ENCODE measurements around the gene COTL1. TPM values are rescaled to one million over a fixed set of nuclear protein-coding genes. Genes with fewer than 3 reads are reported as not detected.

COTL1 gene
- total and polyA plus RNA-seq, 7 donors = 6.1 to 44.5 (median 9.8) TPM

DNA sequence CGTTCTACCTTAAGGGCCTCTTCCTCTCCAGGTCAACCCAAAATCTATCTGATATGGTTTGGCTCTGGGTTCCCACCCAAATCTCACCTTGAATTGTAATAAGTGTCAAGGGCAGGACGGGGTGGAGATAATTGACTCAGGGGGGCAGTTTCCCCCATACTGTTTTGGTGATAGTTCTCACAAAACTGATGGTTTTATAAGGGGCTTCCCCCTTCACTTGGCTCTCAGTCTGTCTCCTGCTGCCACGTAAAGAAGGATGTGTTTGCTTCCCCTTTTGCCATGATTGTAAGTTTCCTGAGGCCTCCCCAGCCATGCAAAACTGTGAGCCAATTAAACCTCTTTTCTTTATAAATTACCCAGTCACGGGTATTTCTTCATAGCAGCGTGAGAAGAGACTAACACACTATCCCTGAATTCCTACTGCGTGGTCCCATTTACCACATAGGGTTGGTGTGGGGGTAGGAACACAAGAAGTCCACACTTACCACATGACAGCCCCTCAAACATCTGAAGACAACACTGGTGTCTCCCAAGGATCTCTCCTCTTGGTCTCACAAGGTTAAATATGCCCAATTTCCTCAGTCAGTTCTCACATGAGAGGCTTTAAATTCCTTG lies 8.2 kb downstream of the COTL1 start:
- intact Hi-C loops (cut with DNase I) = no loop called here
- DNase-seq (no peak), ATAC-seq (no peak)
- TF ChIP-seq, protein P1, sequence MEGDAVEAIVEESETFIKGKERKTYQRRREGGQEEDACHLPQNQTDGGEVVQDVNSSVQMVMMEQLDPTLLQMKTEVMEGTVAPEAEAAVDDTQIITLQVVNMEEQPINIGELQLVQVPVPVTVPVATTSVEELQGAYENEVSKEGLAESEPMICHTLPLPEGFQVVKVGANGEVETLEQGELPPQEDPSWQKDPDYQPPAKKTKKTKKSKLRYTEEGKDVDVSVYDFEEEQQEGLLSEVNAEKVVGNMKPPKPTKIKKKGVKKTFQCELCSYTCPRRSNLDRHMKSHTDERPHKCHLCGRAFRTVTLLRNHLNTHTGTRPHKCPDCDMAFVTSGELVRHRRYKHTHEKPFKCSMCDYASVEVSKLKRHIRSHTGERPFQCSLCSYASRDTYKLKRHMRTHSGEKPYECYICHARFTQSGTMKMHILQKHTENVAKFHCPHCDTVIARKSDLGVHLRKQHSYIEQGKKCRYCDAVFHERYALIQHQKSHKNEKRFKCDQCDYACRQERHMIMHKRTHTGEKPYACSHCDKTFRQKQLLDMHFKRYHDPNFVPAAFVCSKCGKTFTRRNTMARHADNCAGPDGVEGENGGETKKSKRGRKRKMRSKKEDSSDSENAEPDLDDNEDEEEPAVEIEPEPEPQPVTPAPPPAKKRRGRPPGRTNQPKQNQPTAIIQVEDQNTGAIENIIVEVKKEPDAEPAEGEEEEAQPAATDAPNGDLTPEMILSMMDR (IDR thresholded peaks at IDR 0.05) = no peak
- H3K36me3 ChIP-seq (ENCODE audit: insufficient read depth in 1 of 2, low read depth in 1 of 2) = no peaks in the 10 kb centered on the region
- no peak overlapping the region for H3K4me3 ChIP-seq
- no peaks in the 10 kb centered on the region for H3K4me1 ChIP-seq
- H3K27me3 ChIP-seq (ENCODE audit: insufficient read depth in 3 of 3, low read length in 2 of 3) = peaks cover 0 to 33% (median 0%) of the 10 kb centered on the region in 3 donors
- H3K27ac ChIP-seq = no peak overlapping the region
- WGBS, 3 donors = 79 to 88% (median 80%) methylated on average over 6 of the region's 6 CpGs
- H3K9me3 ChIP-seq = no peaks in the 10 kb centered on the region

DNA sequence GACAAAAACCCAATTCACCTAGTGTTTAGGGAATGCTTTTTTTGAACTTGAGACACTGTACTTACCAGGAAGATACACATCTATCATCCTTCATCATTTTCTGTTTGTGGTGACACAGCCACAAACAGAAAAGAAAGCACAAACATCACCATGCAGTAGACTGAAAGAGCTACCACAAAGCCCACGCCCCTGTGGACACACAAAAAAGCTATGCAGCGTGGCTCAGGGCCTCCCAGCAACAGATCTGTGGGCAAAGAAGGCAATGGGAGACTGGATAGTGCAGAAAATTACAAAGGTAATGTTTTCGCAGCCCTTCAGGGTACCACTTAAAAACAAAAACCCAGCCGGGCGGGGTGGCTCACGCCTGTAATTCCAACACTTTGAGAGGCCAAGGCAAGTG lies 9.6 kb downstream of the COTL1 start:
- H3K27me3 ChIP-seq (ENCODE audit: insufficient read depth in 3 of 3, low read length in 2 of 3) = peaks cover 0 to 24% (median 0%) of the 10 kb centered on the region in 3 donors
- no peak overlapping the region for H3K4me3 ChIP-seq
- 90 to 94% (median 92%) methylated on average over 6 of the region's 6 CpGs for WGBS, 3 donors
- H3K36me3 ChIP-seq (ENCODE audit: insufficient read depth in 1 of 2, low read depth in 1 of 2) = no peaks in the 10 kb centered on the region
- DNase-seq (no peak), ATAC-seq (no peak)
- H3K4me1 ChIP-seq = no peaks in the 10 kb centered on the region
- TF ChIP-seq, protein P1 (IDR thresholded peaks at IDR 0.05) = no peak
- intact Hi-C loops (cut with DNase I) = no loop called here
- H3K9me3 ChIP-seq = no peaks in the 10 kb centered on the region
- H3K27ac ChIP-seq = no peak overlapping the region

DNA sequence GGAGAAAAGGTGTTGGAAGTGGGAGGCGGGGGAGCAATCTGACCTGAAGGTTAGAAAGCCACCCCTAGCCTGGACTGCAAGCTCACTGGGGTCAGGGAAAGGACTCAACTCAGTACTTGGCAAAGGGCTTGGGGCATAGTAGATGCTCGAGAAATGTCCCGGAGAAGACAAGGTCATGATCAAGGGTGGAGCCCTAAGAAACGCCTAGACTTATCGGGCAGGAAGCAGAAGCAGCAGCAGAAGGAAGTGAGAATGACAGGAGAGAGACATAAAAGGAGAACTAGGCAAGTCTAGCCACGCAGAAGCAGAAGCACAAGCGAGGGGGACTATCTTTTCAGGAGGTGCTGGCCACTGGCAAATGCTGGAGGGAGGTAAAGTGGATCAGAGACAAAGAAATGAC lies 10.2 kb downstream of the COTL1 start:
- intact Hi-C loops (cut with DNase I) = no loop called here
- DNase-seq (no peak), ATAC-seq (peak in 1 of 4 donors; percentile 35)
- WGBS, 3 donors = 84 to 90% (median 88%) methylated on average over 7 of the region's 7 CpGs
- no peak overlapping the region for H3K27ac ChIP-seq
- no peaks in the 10 kb centered on the region for H3K36me3 ChIP-seq (ENCODE audit: insufficient read depth in 1 of 2, low read depth in 1 of 2)
- no peaks in the 10 kb centered on the region for H3K9me3 ChIP-seq
- H3K27me3 ChIP-seq (ENCODE audit: insufficient read depth in 3 of 3, low read length in 2 of 3) = peaks cover 0 to 22% (median 0%) of the 10 kb centered on the region in 3 donors
- H3K4me3 ChIP-seq = no peak overlapping the region
- H3K4me1 ChIP-seq = no peaks in the 10 kb centered on the region
- TF ChIP-seq, protein P1 (IDR thresholded peaks at IDR 0.05) = no peak

DNA sequence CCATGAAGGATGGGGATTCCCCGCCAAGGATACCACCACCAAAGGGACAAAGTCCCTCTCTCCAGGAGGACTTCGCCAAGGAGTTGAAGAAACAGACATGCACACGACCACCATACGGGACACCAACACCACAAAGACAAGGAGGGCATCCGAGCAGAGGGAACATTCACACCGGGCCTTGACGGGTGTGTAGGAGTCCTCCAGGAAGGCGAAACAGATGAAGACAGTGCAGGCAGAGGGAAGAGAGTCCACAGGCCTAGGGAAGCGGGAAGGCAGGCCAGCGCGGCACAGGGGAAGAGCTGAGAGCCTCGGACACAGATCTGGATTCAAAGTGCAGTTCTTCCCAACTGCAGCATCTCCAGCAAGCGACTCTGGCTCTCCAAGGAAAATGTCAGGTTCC lies 10.8 kb downstream of the COTL1 start:
- no peaks in the 10 kb centered on the region for H3K4me1 ChIP-seq

More for the DNA sequence above, 10.8 kb downstream of the COTL1 start:
- DNase-seq (no peak), ATAC-seq (no peak)
- 97 to 98% (median 97%) methylated on average over 13 of the region's 13 CpGs for WGBS, 3 donors
- Histone ChIP-seq H3K9me3 (no peaks in the 10 kb centered on the region), H3K4me3 (no peak overlapping the region), H3K27me3 (ENCODE audit: insufficient read depth in 3 of 3, low read length in 2 of 3) (peaks cover 0 to 20% (median 0%) of the 10 kb centered on the region in 3 donors), H3K36me3 (ENCODE audit: insufficient read depth in 1 of 2, low read depth in 1 of 2) (no peaks in the 10 kb centered on the region), H3K27ac (no peak overlapping the region)
- intact Hi-C loops (cut with DNase I) = no loop called here
- TF ChIP-seq, protein P1 (IDR thresholded peaks at IDR 0.05) = no peak
